GM19468 (cell line): ENCODE data around the gene CHIC1.
"Not testable (repeated sequence)": the region's sequence is repeated elsewhere in the genome, so short reads cannot be mapped to it uniquely, and the experiment has no call there.

Source experiments
- ATAC-seq: cut with Tn5 transposase; IDR thresholded peaks from one replicate; pipeline ENCODE4 v1.9.1; 2021; ENCODE audit warnings: mild to moderate bottlenecking, moderate library complexity, moderate number of reproducible peaks; ENCODE audit not compliant: unreplicated experiment; ENCODE audit errors: extremely low read depth

The CHIC1 gene

DNA sequence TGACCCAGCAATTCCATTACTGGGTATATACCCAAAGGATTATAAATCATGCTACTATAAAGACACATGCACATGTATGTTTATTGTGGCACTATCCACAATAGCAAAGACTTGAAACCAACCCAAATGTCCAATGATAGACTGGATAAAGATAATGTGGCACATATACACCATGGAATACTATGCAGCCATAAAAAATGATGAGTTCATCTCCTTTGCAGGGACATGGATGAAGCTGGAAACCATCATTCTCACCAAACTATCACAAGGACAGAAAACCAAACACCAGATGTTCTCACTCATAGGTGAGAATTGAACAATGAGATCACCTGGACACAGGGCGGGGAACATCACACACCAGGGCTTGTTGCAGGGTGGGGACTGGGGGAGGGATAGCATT lies 144.0 kb downstream of the CHIC1 start:
- ATAC-seq: not testable (repeated sequence)

- no peak for ATAC-seq
Measured at GRCh38 chrX:73728602-73729001, 165.6 kb downstream of the CHIC1 start.
